GM12873 (cell line): ENCODE measurements around the gene ANO7.

Experiments
- TF ChIP-seq, protein P1 (sequence below): IDR thresholded peaks from 2 replicates; pipeline ENCODE4 v1.5.1; 2012; ENCODE audit warnings: low read depth, mild to moderate bottlenecking, moderate library complexity, low read length, control low read depth; ENCODE audit not compliant: insufficient read depth; ENCODE audit errors: missing control alignments

ANO7 gene

DNA sequence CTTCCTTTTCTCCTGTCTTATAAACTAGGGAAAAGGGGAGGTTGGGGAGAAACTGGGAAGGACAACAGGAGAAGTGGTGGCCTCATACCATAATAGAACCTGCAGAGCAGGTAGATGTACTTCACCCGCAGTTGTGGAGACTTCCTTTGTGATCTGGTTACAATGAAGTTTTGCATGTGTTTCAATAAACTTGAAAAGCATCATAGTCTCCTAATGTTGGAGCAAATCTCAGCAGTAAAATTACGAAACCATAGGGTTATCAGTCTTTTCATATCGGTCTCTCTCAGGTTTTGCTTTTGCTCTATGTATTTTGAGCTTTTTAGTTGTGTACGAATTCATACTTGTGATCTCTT, 30.5 kb downstream of the ANO7 start:
- TF ChIP-seq, protein P1, sequence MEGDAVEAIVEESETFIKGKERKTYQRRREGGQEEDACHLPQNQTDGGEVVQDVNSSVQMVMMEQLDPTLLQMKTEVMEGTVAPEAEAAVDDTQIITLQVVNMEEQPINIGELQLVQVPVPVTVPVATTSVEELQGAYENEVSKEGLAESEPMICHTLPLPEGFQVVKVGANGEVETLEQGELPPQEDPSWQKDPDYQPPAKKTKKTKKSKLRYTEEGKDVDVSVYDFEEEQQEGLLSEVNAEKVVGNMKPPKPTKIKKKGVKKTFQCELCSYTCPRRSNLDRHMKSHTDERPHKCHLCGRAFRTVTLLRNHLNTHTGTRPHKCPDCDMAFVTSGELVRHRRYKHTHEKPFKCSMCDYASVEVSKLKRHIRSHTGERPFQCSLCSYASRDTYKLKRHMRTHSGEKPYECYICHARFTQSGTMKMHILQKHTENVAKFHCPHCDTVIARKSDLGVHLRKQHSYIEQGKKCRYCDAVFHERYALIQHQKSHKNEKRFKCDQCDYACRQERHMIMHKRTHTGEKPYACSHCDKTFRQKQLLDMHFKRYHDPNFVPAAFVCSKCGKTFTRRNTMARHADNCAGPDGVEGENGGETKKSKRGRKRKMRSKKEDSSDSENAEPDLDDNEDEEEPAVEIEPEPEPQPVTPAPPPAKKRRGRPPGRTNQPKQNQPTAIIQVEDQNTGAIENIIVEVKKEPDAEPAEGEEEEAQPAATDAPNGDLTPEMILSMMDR = no peak

DNA sequence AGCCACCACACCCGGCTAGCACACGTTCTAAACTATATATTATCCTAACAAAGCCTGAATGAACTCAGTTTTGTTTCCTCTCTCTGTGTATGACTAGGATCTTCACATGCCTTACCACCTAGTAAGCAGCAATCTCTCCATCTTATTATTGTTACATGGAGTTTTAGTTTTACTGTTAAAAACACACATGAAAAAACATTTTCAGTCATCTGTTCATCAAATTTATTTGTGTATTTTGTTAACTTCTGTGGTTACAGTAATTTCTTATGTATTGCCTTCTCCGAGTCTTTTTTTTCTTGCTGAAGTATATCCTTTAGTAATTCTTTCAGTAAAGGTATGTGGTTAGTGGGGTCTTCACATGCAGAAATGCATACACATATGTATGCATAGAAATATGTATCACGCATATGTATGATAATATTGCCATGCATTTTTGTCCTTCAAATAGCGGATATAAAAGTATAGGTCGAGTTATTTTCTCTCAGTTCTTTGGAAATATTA, 31.4 kb downstream of the ANO7 start:
- TF ChIP-seq, protein P1 = no peak

DNA sequence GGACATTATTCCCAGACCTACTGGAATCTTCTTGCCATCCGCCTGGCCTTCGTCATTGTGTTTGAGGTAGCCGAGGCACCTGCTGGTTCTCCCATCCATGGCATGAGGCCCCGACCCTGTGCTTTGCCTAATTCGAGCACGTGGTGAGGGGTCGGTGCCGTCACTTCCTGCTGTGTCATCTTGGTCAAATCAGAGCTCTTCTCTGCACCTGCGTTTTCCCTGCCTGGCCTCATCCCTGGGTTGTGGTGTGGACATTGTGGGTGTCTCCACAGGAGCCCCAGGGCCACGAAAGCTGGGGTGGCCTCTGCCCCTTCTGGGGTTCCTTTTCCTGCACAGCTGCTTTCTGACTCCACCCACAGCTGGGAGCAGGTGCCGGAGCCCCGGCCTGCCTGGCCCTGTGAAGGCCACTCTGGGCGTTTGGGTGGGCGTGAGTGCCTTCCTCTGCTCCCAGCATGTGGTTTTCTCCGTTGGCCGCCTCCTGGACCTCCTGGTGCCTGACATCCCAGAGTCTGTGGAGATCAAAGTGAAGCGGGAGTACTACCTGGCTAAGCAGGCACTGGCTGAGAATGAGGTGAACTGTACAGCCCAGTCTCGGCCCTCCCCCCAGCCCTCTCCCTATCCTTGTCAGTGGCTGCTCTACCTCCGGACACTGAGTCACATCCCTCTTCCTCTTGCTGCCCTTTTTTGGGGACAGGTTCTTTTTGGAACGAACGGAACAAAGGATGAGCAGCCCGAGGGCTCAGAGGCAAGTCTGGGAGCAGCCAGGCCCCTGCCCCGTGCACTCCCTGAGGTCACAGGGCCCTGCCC, 34.9 kb downstream of the ANO7 start:
- TF ChIP-seq, protein P1 = no peak

DNA sequence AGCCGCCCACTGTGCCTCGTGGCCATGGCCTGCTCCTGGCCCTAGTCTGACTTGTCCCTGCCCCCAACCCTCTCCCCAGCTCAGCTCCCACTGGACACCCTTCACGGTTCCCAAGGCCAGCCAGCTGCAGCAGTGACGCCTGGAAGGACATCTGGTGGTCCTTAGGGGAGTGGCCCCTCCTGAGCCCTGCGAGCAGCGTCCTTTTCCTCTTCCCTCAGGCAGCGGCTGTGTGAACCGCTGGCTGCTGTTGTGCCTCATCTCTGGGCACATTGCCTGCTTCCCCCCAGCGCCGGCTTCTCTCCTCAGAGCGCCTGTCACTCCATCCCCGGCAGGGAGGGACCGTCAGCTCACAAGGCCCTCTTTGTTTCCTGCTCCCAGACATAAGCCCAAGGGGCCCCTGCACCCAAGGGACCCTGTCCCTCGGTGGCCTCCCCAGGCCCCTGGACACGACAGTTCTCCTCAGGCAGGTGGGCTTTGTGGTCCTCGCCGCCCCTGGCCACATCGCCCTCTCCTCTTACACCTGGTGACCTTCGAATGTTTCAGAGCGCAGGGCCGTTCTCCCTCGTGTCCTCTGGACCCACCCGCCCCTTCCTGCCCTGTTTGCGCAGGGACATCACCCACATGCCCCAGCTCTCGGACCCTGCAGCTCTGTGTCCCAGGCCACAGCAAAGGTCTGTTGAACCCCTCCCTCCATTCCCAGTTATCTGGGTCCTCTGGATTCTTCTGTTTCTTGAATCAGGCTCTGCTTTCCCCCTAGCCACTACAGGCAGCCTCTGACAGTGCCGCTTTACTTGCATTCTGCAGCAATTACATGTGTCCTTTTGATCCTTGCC, 35.8 kb downstream of the ANO7 start:
- TF ChIP-seq, protein P1 = no peak

DNA sequence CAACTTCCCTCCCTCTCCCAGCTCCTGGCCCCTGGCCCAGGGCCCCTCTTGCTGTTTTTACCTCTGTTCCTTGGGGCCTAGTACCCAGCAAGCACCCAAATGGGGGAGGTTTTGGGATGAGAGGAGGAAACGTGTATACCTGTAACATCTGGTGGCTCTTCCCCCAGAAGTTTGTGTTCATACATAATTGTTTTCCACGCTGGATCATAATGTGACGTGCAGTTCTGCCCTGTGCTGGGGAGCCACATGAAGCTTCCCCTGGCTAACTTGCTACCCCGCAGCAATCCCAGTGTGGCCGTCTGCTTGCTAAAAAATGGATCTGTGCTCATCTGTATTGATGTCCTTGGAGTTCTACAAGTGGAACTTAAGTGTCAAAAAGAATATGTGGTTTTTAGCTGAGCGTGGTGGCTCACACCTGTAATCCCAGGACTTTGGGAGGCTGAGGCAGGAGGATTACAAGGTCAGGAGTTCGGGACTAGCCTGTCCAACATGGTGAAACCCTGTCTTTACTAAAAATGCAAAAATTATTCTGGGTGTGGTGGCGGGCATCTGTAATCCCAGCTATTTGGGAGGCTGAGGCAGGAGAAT, 36.5 kb downstream of the ANO7 start:
- TF ChIP-seq, protein P1 = no peak

DNA sequence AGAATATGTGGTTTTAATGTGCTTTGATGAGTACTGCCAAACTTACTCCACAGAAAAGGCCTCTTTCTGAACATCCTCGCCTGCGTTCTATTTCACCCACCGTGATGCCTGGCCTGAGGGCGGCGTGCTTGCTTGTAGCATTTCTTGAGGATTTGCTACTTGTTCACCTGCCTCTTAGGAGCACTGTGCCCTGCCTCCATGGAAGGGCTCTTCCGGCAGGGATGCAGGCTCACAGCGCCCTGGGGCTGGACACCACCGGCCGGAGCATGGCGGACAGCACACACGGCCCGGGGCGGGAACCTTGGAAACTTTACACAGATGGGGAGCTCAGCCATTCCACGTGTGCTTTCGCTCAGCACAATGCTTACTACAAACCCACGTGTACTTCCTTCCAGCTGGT, 37.1 kb downstream of the ANO7 start:
- TF ChIP-seq, protein P1 = no peak

DNA sequence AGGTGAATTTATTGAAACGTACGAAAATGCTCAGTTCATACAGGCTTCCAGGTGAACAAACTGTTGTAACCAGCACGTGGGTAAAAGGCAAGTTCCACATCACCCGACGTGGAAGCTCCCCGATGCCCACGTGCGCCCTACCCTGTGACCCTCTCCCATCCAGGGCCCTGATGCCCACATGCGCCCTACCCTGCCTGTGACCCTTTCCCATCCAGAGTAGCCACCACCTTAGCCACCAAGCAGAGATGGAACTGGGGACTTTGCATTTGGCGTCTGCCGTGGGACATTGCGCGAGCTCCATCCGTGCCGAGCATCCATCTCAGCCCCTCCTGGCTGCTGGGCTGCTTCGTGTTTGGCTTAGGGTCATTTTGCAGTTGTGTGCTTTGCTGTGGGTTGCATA, 37.5 kb downstream of the ANO7 start:
- TF ChIP-seq, protein P1 = no peak
